Stimulated activated CD8-positive, alpha-beta memory T cell treated with anti-CD3 and anti-CD28 coated beads, Interleukin-12 subunit alpha, Interleukin-12 subunit beta, amount 100 ng/mL, for 24 hours (primary cell): Measurements from ENCODE around the gene SIM1.
"Not testable (repeated sequence)": the region's sequence is repeated elsewhere in the genome, so short reads cannot be mapped to it uniquely, and the experiment has no call there.

Experiments
- DNase-seq: peaks from one replicate; pipeline ENCODE4 v3.0.0-alpha.2; 2020; ENCODE audit errors: extremely low read depth

SIM1 gene

GRCh38 chr6:100354736-100355641 lies 109.7 kb downstream of the SIM1 start:
- not testable (repeated sequence) for DNase-seq

- DNase-seq: no peak
Measured at GRCh38 chr6:100353276-100354015, 111.3 kb downstream of the SIM1 start.

- no peak for DNase-seq
Measured at GRCh38 chr6:100350139-100350538, 114.6 kb downstream of the SIM1 start.

- DNase-seq: no peak
Measured at GRCh38 chr6:100349366-100349765, 115.4 kb downstream of the SIM1 start.

- DNase-seq: no peak
Measured at GRCh38 chr6:100347901-100348550, 116.7 kb downstream of the SIM1 start.

GRCh38 chr6:100346828-100347227 lies 117.9 kb downstream of the SIM1 start:
- no peak for DNase-seq

GRCh38 chr6:100346203-100346602 lies 118.5 kb downstream of the SIM1 start:
- no peak for DNase-seq

- no peak for DNase-seq
Measured at GRCh38 chr6:100344761-100345160, 120.0 kb downstream of the SIM1 start.

- DNase-seq: no peak
Measured at GRCh38 chr6:100344321-100344720, 120.4 kb downstream of the SIM1 start.

- no peak for DNase-seq
Measured at GRCh38 chr6:100343316-100344077, 121.2 kb downstream of the SIM1 start.

GRCh38 chr6:100342830-100343229 lies 121.9 kb downstream of the SIM1 start:
- DNase-seq: no peak

GRCh38 chr6:100339574-100340255 lies 125.0 kb downstream of the SIM1 start:
- no peak for DNase-seq

GRCh38 chr6:100338090-100338489 lies 126.6 kb downstream of the SIM1 start:
- DNase-seq: no peak

- DNase-seq: no peak
Measured at GRCh38 chr6:100336876-100337275, 127.8 kb downstream of the SIM1 start.

GRCh38 chr6:100335991-100336390 lies 128.7 kb downstream of the SIM1 start:
- no peak for DNase-seq
